ENCODE measurements around the gene EXOC3L2. TPM values are rescaled to one million over a fixed set of nuclear protein-coding genes. Genes with fewer than 3 reads are reported as not detected.
"Not testable (repeated sequence)": the region's sequence is repeated elsewhere in the genome, so short reads cannot be mapped to it uniquely, and the experiment has no call there.

EXOC3L2 gene
- not detected in 2 replicates for total RNA-seq (2014; rRNA removed; shearing (Covaris generic))

- in situ Hi-C loops (cut with HindIII; ENCODE audit: low sequenced_read_pairs): no loop called here
- DNase-seq (ENCODE audit: low spot score): no peak
These were observed at the start of gene EXOC3L2 for GRCh38 chr19:45245334-45245787. Gene EXOC3L2, minus strand, starts transcription at chr19:45245407. Its CDS starts 6,362 bp downstream, at chr19:45239045.

GRCh38 chr19:45294291-45295029, 49.3 kb upstream of the EXOC3L2 start:
- in situ Hi-C loops (cut with HindIII; ENCODE audit: low sequenced_read_pairs): no loop called here
- DNase-seq (ENCODE audit: low spot score): peak; percentile 79

GRCh38 chr19:45293682-45294081, 48.5 kb upstream of the EXOC3L2 start:
- in situ Hi-C loops (cut with HindIII; ENCODE audit: low sequenced_read_pairs): no loop called here

GRCh38 chr19:45291834-45292233, 46.6 kb upstream of the EXOC3L2 start:
- in situ Hi-C loops (cut with HindIII; ENCODE audit: low sequenced_read_pairs): no loop called here
- no peak for DNase-seq (ENCODE audit: low spot score)

More at GRCh38 chr19:45293682-45294081, 48.5 kb upstream of the EXOC3L2 start:
- no peak for DNase-seq (ENCODE audit: low spot score)

- in situ Hi-C loops (cut with HindIII; ENCODE audit: low sequenced_read_pairs): no loop called here
- DNase-seq (ENCODE audit: low spot score): no peak
These were observed 45.2 kb upstream of the EXOC3L2 start for GRCh38 chr19:45290381-45290931.

- in situ Hi-C loops (cut with HindIII; ENCODE audit: low sequenced_read_pairs): no loop called here
- DNase-seq (ENCODE audit: low spot score): no peak
These were observed 38.3 kb upstream of the EXOC3L2 start for GRCh38 chr19:45283443-45284033.

GRCh38 chr19:45280471-45280961, 35.3 kb upstream of the EXOC3L2 start:
- DNase-seq (ENCODE audit: low spot score): no peak
- in situ Hi-C loops (cut with HindIII; ENCODE audit: low sequenced_read_pairs): no loop called here

- no peak for DNase-seq (ENCODE audit: low spot score)
- in situ Hi-C loops (cut with HindIII; ENCODE audit: low sequenced_read_pairs): no loop called here
These were observed 34.5 kb upstream of the EXOC3L2 start for GRCh38 chr19:45279587-45280192.

GRCh38 chr19:45278087-45278486, 32.9 kb upstream of the EXOC3L2 start:
- in situ Hi-C loops (cut with HindIII; ENCODE audit: low sequenced_read_pairs): no loop called here
- no peak for DNase-seq (ENCODE audit: low spot score)

GRCh38 chr19:45276284-45276687, 31.1 kb upstream of the EXOC3L2 start:
- no peak for DNase-seq (ENCODE audit: low spot score)
- in situ Hi-C loops (cut with HindIII; ENCODE audit: low sequenced_read_pairs): no loop called here

GRCh38 chr19:45275370-45275971, 30.3 kb upstream of the EXOC3L2 start:
- peak; percentile 19 for DNase-seq (ENCODE audit: low spot score)
- in situ Hi-C loops (cut with HindIII; ENCODE audit: low sequenced_read_pairs): no loop called here

- in situ Hi-C loops (cut with HindIII; ENCODE audit: low sequenced_read_pairs): no loop called here
- DNase-seq (ENCODE audit: low spot score): no peak
These were observed 28.3 kb upstream of the EXOC3L2 start for GRCh38 chr19:45273521-45273855.

GRCh38 chr19:45271735-45272108, 26.5 kb upstream of the EXOC3L2 start:
- in situ Hi-C loops (cut with HindIII; ENCODE audit: low sequenced_read_pairs): no loop called here
- DNase-seq (ENCODE audit: low spot score): no peak

- in situ Hi-C loops (cut with HindIII; ENCODE audit: low sequenced_read_pairs): no loop called here
These were observed 26.0 kb upstream of the EXOC3L2 start for GRCh38 chr19:45271098-45271734.

GRCh38 chr19:45269939-45270338, 24.7 kb upstream of the EXOC3L2 start:
- in situ Hi-C loops (cut with HindIII; ENCODE audit: low sequenced_read_pairs); DNase-seq (ENCODE audit: low spot score): not testable (repeated sequence)

More at GRCh38 chr19:45271098-45271734, 26.0 kb upstream of the EXOC3L2 start:
- no peak for DNase-seq (ENCODE audit: low spot score)

GRCh38 chr19:45267296-45267695, 22.1 kb upstream of the EXOC3L2 start:
- DNase-seq (ENCODE audit: low spot score): no peak
- in situ Hi-C loops (cut with HindIII; ENCODE audit: low sequenced_read_pairs): no loop called here

GRCh38 chr19:45265375-45265774, 20.2 kb upstream of the EXOC3L2 start:
- in situ Hi-C loops (cut with HindIII; ENCODE audit: low sequenced_read_pairs): no loop called here
- DNase-seq (ENCODE audit: low spot score): no peak

- in situ Hi-C loops (cut with HindIII; ENCODE audit: low sequenced_read_pairs): no loop called here
- DNase-seq (ENCODE audit: low spot score): no peak
These were observed 19.6 kb upstream of the EXOC3L2 start for GRCh38 chr19:45264781-45265317.

- DNase-seq (ENCODE audit: low spot score): no peak
- in situ Hi-C loops (cut with HindIII; ENCODE audit: low sequenced_read_pairs): no loop called here
These were observed 17.8 kb upstream of the EXOC3L2 start for GRCh38 chr19:45263013-45263412.
